GM18519 (cell line): ENCODE data around the gene MRPL24.

ENCODE experiments used
- ATAC-seq: cut with Tn5 transposase; IDR thresholded peaks from one replicate; pipeline ENCODE4 v1.9.1; 2021; ENCODE audit warnings: mild to moderate bottlenecking, moderate library complexity; ENCODE audit not compliant: unreplicated experiment, low FRiP score

Gene MRPL24

GRCh38 chr1:156714830-156715229 is 26.1 kb downstream of the MRPL24 start:
- no peak for ATAC-seq

- ATAC-seq = no peak
Observed at GRCh38 chr1:156712626-156713025, 28.3 kb downstream of the MRPL24 start.

GRCh38 chr1:156711011-156711817 is 29.7 kb downstream of the MRPL24 start:
- no peak for ATAC-seq

- no peak for ATAC-seq
Observed at GRCh38 chr1:156709757-156710489, 31.0 kb downstream of the MRPL24 start.

- no peak for ATAC-seq
Observed at GRCh38 chr1:156709031-156709430, 31.9 kb downstream of the MRPL24 start.

- no peak for ATAC-seq
Observed at GRCh38 chr1:156708218-156708661, 32.6 kb downstream of the MRPL24 start.

GRCh38 chr1:156707417-156708217 is 33.3 kb downstream of the MRPL24 start:
- no peak for ATAC-seq

GRCh38 chr1:156706657-156707416 is 34.1 kb downstream of the MRPL24 start:
- ATAC-seq = no peak

GRCh38 chr1:156705918-156706656 is 34.8 kb downstream of the MRPL24 start:
- no peak for ATAC-seq

- no peak for ATAC-seq
Observed at GRCh38 chr1:156705321-156705917, 35.5 kb downstream of the MRPL24 start, which contains the start of gene CRABP2. Gene CRABP2 (minus strand): TSS chr1:156705583. CDS start chr1:156705446, 137 bp downstream.

GRCh38 chr1:156704930-156705320 is 36.0 kb downstream of the MRPL24 start:
- no peak for ATAC-seq

GRCh38 chr1:156704166-156704711 is 36.6 kb downstream of the MRPL24 start:
- no peak for ATAC-seq

- ATAC-seq = no peak
Observed at GRCh38 chr1:156703741-156704140, 37.1 kb downstream of the MRPL24 start.

GRCh38 chr1:156703336-156703735 is 37.6 kb downstream of the MRPL24 start:
- no peak for ATAC-seq

GRCh38 chr1:156700736-156701531 is 40.0 kb downstream of the MRPL24 start:
- no peak for ATAC-seq

- ATAC-seq = no peak
Observed at GRCh38 chr1:156698995-156699394, 41.9 kb downstream of the MRPL24 start.

GRCh38 chr1:156697481-156697880 is 43.4 kb downstream of the MRPL24 start:
- no peak for ATAC-seq

- ATAC-seq = no peak
Observed at GRCh38 chr1:156696755-156697154, 44.1 kb downstream of the MRPL24 start.
